Activated CD4-positive, alpha-beta T cell treated with anti-CD3 and anti-CD28 coated beads for 4 hours (primary cell): ENCODE data around the gene PSMA4.
"Not testable (repeated sequence)": the region's sequence is repeated elsewhere in the genome, so short reads cannot be mapped to it uniquely, and the experiment has no call there.

Source experiments
- DNase-seq, 2 donors: peaks; one replicate each; pipeline ENCODE4 v3.0.0-alpha.2; 2020

PSMA4 gene

DNA sequence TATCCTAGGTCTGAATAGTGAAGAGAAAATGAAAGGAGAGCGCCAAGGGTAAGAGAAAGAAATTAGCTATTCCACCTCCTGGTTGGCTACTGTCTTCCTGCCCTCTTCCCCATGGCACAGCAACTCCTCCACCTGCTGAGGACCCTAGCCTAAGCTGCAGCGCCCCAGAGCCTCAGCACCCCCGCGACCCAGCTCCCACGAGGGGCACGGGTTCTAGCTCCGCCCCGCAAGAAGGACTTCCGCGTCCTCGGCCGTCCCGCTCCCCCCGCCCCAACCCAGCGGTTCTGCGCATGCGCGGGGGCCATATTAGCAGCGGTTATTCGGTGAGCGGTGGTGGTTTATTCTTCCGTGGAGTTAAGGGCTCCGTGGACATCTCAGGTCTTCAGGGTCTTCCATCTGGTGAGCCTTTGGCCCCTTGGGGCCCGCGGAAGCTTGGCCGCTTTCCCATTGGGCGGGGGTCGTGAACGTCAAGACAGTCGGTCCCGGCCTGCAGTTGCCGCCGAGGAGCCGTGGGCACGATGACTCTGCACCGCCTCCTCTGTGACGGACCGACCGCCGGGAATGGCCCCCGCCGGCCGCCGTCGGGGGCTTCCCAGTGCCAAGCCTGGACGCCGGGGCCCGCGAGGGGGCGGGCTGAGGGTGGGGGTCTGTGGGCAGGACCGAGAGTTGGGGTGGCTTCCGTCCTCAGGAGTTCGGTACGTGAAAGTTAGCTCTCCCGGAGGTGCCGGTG lies at the start of gene PSMA4:
TSS of gene PSMA4 (plus strand) at position 304 of the 730 bp plus-strand sequence. CDS start 1,484 bp downstream, outside the sequence.
- DNase-seq, result peak; percentile 94 to 95

DNA sequence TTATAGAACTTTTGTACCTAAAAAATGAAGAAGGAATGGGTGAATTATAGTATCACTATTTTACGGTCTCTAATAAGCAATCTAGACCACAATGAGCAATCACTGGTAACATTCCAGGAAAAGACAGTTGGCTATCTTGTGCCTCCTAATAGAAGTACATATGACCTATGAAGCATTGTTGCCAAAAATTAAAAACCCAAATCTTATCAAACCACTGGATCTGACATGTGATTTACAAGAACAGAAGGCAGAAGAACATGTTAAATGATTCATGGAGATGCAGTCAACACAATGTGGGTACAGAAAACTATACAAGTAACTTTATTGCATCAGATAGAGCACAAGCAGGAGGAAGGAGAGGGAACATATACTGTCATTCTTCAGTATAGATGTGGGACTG lies 47.4 kb upstream of the PSMA4 start:
- DNase-seq, result no peak

DNA sequence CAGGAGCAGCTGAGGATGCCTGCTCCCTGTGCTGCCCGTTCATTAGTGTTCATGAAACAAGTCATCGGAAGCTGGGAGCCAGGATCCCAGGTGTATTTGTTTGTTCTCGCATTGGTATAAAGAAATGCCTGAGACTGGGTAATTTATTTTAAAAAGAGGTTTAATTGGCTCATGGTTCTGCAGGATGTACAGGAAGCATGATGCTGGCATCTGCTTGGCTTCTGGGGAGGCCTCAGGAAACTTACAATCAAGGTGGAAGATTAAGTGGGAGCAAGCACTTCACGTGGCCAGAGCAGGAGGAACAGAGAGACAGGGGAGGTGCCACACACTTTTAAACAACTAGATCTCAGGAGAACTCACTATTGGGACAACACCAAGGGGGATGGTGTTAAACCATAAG lies 38.4 kb upstream of the PSMA4 start:
- DNase-seq, result no peak

DNA sequence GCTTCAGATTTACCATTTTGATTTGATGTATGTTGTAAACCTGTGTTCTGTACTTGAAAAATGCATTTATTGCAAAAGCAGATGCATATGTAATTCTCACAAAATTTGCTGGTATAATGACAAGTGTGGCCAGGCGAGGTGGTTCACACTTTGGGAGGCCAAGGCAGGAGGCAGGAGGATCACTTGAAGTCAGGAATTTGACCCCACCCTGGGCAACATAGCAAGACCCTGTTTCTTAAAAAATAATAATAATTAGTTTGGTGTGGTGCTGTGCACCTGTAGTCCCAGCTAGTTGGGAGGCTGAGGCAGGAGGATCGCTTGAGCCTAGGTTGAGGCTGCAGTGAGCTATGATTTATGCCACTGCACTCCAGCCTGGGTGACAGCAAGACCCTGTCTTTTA lies 37.6 kb upstream of the PSMA4 start:
- DNase-seq, result no peak

DNA sequence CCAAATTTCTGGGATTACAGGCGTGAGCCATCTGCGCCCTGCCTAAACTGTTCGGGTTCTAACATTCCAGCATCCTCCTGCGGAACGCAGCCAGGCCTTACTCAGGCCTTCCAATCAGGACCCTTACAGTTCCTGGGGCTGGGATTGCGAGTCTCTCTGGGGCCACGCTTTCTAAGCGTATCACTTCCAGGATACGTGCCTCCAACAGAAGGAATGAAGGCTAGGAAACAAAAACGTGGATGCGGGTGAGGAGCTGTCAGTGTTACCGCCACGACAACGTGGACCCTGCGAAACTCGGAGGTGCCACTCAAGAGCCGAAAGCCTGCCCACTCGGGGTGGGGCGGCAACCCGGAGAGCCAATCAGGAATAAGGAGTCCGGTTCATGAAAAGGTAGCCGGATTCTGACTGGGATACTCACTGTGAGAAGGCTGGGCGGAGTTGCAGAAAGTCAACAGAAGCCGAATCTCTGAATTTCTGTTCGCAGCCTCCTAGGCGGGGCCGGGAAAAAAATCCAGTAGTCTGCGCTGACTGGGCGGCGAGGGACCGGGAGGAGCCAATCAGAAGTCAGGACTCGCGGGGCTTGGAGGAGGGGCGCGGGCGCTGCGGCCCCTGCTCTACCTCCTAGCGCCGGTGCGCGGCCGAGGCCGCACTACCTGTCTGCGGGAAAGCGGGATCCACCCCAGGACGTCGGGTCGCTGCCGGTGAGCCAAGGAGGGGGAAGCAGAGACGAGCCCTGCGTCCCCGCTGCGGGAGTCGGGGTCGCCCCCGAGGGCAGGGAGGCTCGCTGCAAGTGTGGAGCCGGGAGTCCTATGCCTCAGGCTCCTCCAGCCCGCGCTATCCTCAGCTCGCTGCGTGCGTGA lies 33.0 kb upstream of the PSMA4 start, which contains the start of gene HYKK:
TSS of gene HYKK (plus strand) at position 607 of the 860 bp plus-strand sequence. CDS start 5,512 bp downstream, outside the sequence.
- peak; percentile 62 to 72 for DNase-seq

DNA sequence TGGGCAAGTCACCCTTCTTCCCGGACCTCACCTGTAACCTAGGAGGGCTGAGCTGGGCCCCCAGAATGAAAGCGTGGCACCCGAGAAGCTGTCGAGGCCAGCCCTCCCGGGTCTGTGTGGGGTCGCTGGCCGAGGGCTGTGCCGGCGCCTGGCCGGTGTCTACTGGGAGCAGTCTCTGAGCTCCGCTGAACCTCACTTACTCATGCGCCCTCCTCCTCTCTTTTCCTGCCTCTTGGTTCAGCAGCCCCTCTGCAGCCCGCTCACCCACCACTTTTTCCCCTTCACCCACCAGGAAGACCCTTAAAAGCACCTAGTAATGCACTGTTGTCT lies 32.4 kb upstream of the PSMA4 start:
- DNase-seq, result peak in 1 of 2 donors; percentile 5

DNA sequence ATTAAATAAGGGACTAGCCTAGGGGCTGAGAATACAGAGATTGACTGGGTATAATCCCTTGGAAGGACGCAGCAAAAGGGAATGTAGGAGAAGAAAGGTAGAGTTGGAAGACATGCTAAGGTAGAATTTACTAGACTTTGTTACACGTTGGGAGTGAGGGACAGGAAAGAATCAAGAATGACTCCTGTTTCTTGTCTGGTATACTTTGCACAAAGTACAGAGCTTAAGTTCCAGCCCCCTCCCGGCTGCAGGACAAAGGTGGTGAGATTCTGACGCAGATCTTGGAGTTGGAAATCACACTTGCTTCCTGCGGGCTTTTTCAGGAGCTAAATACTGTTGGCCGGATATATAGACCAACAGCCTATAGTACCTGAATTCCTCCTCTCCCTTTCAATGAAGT lies 32.0 kb upstream of the PSMA4 start:
- no peak for DNase-seq

DNA sequence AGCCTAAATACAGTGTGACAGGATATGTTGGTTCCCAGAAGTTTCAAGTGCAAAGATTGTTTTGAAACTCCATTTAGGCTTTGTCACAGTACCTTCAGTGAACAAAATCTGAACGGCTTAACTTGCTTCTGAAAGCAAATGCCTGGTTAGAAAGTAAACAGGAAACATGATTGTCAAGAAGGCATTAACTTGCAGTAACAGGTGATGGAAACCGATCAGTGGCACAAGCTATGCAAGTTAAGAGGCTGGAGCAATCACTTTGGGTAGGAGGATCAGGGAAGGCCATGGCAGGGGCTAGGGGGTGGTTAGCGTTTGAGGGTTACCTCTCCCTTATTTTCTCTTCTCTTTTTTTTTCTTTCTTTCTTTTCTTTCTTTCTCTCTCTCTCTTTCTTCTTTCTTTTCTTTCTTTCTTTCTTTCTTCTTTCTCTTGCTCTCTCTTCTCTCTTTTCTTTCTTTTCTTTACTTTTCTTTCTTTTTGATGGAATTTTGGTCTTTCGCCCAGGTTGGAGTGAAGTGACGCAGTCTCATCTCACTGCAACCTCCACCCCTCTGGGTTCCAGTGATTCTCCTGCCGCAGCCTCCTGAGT lies 30.4 kb upstream of the PSMA4 start:
- DNase-seq, result no peak

DNA sequence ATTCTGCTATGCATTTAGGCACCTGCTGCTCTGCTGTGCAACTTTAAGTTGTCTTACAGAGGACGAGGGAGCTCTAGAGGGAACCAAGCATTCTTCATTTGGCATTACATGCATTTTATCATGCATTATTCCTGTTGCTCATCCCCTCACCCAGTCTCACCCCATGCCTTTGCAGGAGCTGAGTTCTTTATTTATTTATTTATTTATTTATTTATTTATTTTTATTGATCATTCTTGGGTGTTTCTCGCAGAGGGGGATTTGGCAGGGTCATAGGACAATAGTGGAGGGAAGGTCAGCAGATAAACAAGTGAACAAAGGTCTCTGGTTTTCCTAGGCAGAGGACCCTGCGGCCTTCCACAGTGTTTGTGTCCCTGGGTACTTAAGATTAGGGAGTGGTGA lies 20.2 kb upstream of the PSMA4 start:
- not testable (repeated sequence) for DNase-seq

DNA sequence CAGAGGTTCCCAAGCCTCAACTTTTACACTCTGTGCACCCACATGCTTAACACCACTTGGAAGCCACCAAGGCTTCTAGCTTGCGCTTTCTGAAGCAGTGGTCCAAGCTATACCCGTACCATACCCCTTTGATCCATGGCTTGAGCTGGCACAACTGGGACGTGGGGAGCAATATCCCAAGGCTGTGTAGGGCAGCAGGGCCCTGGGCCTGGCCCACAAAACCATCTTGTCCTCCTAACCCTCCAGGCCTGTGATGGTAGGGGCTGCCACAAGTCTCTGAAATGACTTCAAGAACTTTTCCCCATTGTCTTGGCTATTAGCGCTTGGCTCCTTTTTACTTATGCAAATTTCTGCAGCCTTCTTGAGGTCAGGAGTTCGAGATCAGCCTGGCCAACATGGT lies 16.0 kb upstream of the PSMA4 start:
- DNase-seq, result no peak

DNA sequence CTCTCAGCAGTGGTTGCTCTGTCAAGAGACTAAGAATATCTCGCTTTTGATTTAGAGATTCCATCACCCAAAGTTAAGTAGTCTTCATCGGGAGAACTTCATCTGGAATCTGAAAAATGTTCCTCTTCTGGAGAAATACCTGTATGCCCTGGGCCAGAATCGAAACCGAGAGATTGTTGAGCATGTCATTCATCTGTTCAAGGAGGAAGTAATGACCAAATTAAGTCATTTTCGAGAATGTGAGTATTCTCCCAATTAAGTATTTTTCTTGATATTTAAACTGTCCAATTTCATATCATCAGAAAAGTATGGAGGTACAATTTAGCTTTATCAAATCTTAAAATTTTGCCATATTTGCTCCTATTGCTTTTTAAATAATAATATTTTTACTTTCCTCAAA lies 12.9 kb upstream of the PSMA4 start:
- no peak for DNase-seq

DNA sequence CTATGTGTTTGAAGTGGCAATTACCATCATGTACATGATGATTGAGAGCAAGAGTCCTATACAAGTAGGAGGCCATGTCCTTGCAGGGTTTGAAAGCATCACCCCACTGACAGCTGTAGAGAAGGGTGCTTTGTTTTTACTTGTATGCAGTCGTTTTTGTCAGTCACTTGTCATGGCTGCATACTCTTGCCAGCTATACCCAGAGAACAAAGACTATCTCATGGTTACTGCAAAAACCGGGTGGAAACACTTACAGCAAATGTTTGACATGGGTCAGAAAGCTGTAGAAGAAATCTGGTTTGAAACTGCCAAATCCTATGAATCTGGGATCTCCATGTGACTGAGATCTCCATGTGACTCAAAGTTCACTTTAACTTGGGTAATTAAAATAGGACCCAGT lies 6.9 kb upstream of the PSMA4 start:
- DNase-seq, result no peak

DNA sequence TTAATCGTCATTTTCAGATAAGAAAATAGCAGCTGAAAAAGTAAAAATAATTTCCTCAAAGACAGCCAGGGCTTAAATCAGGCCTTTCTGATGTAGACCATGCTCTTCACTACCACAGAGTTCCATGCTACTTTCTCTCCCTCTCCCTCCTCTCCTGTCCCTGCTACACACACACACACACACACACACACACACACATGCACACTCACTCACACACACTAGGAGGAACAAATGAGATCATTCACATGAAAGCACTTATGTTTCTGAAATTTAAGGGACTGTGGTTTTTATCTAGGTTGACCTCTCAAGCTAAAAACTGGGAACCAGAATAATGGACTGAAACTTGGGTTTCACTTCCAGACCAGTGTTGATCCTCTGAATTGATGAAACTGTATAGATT lies 4.1 kb upstream of the PSMA4 start:
- DNase-seq, result no peak

DNA sequence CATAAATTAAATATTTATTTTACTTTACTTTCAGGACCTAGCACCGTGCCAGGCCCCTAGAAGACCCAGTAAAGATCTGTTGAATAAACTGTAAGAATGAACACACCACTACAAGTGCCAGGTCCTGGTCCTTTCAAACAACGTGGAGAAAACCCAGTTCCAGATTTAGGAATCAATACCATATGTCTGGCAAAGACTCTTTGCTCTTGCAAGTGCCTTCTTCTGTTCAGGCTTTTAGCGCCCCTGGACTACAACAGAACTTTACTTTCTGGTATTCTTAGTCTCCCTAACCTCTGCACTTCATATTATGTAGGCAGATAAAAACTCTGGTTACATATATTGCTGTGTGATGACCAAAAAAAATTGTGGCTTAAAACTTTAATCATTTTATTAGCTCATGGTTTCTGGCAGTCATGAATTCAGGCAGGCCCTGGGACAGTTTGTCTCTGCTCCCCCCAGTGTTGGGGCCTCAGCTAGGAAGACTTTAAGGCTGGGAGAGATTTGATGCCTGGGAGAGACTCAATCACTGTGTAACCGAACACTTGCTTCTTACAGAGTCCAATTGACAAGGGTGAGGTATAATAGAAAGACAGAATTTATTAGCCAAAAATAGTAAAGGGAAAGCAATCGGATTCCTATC lies 2.9 kb upstream of the PSMA4 start:
- DNase-seq, result no peak

DNA sequence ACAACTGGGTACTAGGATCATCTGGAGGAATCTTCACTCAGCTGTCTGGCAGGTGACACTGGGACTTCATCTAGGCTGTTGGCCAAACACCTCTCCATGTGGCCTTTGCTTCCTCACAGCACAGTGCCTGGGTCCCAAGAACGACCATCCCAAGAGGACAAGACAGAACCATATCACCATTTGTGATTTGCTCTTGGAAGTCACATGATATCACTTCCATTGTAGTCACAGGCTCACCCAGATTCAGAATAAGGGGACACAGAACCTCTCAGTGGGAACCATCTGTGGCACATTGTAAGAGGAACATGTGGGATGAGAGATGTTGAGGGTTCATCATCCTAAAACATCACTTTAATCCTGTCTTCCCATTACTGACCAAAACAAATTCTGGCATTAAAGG lies 1.9 kb upstream of the PSMA4 start:
- DNase-seq, result no peak

DNA sequence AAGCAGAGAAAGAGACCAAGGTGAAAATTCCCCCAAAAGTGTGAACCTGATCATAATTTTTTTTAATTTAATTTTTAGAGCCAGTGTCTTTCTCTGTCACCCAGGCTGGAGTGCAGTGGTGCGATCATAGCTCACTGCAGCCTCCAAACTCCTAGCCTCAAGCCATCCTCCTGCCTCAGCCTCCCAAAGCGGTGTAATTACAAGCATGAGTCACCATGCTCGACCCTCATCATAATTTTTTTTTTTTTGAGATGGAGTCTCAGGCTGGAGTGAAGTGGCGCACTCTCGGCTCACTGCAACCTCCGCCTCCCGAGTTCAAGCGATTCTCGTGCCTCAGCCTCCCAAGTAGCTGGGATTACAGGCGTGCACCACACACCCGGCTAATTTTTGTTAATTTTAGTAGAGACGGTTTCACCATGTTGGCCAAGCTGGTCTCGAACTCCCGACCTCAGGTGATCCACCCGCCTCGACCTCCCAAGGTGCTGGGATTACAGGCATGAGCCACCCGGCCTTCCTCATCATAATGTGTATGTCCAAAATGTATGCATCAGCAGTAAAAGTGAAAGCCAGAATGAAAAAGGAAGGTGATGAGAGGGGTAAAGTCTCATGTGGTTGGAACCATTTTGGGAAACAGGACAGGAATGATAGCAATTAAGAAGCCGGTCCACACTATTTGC lies 642 bp upstream of the PSMA4 start:
- peak; percentile 4 to 5 for DNase-seq

DNA sequence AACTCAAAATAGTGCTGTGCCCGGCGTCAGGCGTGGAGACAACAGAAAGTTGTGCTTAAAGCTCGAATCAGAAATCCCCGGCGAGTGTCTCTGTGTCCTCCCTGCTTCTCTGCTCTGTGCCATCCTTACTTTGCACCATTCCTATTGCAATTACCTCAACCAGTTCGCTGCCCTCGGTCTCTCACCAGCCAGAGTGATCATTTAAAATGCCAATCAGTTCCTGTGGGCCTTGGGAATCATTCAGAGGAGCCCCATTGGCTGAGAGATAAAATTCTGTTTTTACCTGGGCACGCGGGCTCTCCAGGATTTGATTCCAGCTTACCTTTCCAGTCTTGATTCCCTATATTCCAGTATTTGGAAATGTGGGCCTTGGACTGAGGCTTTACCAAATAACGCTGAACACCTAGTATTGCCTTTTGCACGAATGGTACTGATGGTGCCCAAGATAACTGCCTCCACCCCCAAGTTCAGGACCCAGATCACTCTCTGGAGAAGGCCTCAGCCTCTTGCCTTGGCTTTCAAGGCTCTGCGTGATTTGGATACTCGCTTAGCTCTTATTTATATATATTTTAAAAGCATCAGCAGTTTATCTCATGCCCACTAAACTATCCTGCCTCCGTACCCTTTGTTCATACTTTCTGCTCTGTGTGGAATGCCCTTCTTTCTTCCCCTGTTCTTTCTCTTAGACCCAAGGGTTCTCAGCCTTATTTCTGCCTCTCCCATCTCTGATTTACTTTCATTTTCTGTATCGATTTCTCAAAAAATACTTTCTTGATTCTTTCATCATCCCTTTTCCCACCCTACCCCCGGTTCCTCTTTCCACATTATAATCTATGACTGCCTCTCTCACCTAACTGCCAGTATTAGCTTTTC lies 863 bp downstream of the PSMA4 start:
- peak in 1 of 2 donors; percentile 2 for DNase-seq

DNA sequence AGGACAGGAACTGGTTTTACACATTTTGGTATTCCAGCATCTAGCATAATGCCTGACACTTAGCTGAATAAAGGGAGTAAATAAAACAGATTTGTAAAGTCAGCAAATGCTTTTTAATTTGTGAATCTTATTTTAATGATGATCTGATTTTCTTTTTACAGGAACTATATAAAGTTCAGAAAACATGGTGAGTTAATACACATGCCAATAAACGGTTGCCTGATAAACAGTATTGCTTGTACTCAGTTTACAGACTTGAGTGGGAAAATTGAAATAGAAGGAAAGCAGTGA lies 1.4 kb downstream of the PSMA4 start:
- no peak for DNase-seq

DNA sequence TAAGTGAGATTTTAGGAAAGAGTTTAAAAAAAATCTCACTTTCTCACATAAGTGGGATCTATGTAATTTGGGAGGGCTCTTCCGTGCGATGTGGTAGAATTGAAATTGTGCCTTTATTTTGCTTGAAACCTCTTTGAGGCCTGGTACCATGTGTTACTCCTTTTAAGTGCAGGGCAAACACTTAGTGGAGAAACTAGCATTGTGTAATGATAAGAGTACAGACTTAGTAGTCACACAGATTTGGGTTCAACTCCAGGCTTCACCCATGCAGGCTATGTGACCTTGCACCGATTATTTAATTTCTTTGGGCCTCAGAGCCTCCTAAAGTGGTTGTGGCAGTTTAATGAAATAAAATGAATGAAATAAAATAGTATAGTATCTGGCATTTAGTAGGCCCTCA lies 2.4 kb downstream of the PSMA4 start:
- DNase-seq, result no peak

DNA sequence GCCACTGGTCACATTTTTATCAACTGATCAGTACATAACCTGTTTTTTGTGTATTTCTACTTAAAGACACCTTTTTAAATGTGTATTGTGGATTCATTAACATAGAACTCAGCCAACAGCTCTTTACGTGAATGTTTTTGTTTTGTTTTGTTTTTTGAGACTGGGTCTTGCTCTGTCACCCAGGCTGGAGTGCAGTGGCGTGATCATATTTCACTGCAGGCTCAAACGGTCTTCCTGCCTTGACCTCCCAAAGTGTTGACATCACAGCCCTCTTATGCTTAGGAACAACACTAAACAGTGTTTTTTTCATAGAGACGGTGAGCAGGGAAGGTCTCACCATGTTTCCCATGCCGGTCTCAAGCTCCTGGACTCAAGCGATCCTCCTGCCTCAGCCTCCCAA lies 9.9 kb downstream of the PSMA4 start:
- no peak for DNase-seq

DNA sequence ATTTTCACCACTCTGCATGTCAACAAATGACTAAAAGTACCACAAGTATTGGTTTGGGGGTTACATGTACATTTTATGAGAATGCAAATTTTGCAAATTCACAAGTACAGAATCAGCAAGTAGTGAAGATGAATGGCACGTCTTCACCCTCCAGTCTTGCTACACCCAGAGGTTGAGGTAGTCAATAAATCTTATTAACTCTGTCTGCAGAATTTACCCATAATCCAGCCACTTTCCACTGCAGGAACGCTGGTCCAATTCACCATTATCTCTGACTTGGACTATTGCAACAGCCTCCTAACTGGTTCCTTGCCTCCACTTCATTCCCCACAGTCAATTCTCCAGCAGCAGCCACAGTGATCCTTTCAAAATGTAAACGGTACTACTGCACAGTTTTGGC lies 10.6 kb downstream of the PSMA4 start:
- no peak for DNase-seq

DNA sequence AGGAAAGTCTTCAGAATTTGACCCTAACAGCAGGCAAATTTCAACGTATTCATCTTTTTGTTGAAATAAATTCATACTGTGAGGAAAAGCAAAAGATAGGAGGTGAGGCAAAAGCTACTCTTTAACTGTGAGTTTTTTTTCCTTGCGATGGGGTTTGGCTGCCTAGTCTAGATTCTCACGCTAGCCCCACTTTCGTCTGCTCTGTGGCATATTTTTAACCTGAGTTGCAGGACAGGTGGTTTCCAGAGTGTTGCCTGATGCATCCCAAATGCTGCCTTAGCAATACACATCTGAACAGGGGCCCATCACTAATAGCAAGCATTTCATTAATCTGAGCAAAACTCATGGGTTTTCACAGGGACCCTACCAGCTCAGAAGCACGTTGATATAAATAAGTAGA lies 11.7 kb downstream of the PSMA4 start:
- no peak for DNase-seq
